HepG2 (cell line): ENCODE data around the gene EHBP1. TPM values are rescaled to one million over a fixed set of nuclear protein-coding genes. Genes with fewer than 3 reads are reported as not detected.

ENCODE experiments used
- ASH2L ChIP-seq: fragments of 300-600, 200-600 bp; sonication (generic); IDR thresholded peaks from 2 replicates; pipeline ENCODE4 v1.7.0; 2017; ENCODE audit warnings: low read depth, mild to moderate bottlenecking, moderate library complexity, mixed read lengths, low read length; ENCODE audit not compliant: insufficient read length
- ATF1 ChIP-seq: IDR thresholded peaks from 2 replicates; pipeline ENCODE4 v1.6.1; 2016; ENCODE audit warnings: mild to moderate bottlenecking, control low read depth
- BCLAF1 ChIP-seq: fragments of 450-650 bp; IDR thresholded peaks from 2 replicates; pipeline ENCODE4 v1.6.1; 2017; ENCODE audit warnings: mild to moderate bottlenecking
- ETS1 ChIP-seq: sonication (generic); formaldehyde crosslinking; IDR thresholded peaks from 2 replicates; pipeline ENCODE4 v1.4.0; 2020; ENCODE audit warnings: missing genetic modification reagents
- HNRNPLL ChIP-seq: fragments of 200-400 bp; formaldehyde crosslinking; IDR thresholded peaks from 2 replicates; pipeline ENCODE4 v1.6.1; 2017; ENCODE audit warnings: mild to moderate bottlenecking, low read depth, low read length; ENCODE audit not compliant: poor library complexity, severe bottlenecking
- IRX3 ChIP-seq: sonication (generic); formaldehyde crosslinking; IDR thresholded peaks from 2 replicates; pipeline ENCODE4 v1.8.1; 2023; ENCODE audit warnings: mild to moderate bottlenecking, low read depth, missing genetic modification reagents, borderline replicate concordance
- POGK ChIP-seq: sonication (generic); formaldehyde crosslinking; conservative IDR thresholded peaks from 2 replicates; pipeline ENCODE4 v1.8.0; 2022; ENCODE audit warnings: mild to moderate bottlenecking, moderate library complexity, missing genetic modification reagents
- POLR2G ChIP-seq: fragments of 200-400 bp; formaldehyde crosslinking; IDR thresholded peaks from 2 replicates; pipeline ENCODE4 v1.6.1; 2018; ENCODE audit warnings: mild to moderate bottlenecking, low read depth, low read length, moderate library complexity
- SAP130 ChIP-seq: IDR thresholded peaks from 2 replicates; pipeline ENCODE4 v1.6.1; 2016; ENCODE audit warnings: low read depth
- TAF15 ChIP-seq: fragments of 200-400 bp; formaldehyde crosslinking; IDR thresholded peaks from one replicate; pipeline ENCODE4 v1.6.1; 2018; ENCODE audit warnings: mild to moderate bottlenecking, low read depth, low read length; ENCODE audit not compliant: poor library complexity, severe bottlenecking
- TEAD2 ChIP-seq: sonication (generic); formaldehyde crosslinking; IDR thresholded peaks from 2 replicates; pipeline ENCODE4 v1.9.0; 2021; ENCODE audit warnings: missing genetic modification reagents
- TMF1 ChIP-seq: sonication (generic); formaldehyde crosslinking; IDR thresholded peaks from 2 replicates; pipeline ENCODE4 v1.8.1; 2022; ENCODE audit warnings: low read depth, missing genetic modification reagents
- USF2 ChIP-seq, 2 experiments: sonication (generic) in 1 of 2; formaldehyde crosslinking in 1 of 2; IDR thresholded peaks; 2 replicates each; pipeline versions ENCODE4 v1.5.1 to v1.6.1; 2011 to 2020; ENCODE audit warnings: borderline replicate concordance in 1 of 2, low read depth in 1 of 2, low read length in 1 of 2, mild to moderate bottlenecking in 1 of 2, missing genetic modification reagents in 1 of 2, moderate library complexity in 1 of 2
- ZFP36L1 ChIP-seq: sonication (generic); formaldehyde crosslinking; IDR thresholded peaks from 2 replicates; pipeline ENCODE4 v1.8.0; 2022; ENCODE audit warnings: mild to moderate bottlenecking, missing genetic modification reagents, moderate library complexity
- ZIK1 ChIP-seq: sonication (generic); formaldehyde crosslinking; IDR thresholded peaks from 2 replicates; pipeline ENCODE4 v1.5.0; 2020; ENCODE audit warnings: mild to moderate bottlenecking, low read depth, missing genetic modification reagents, borderline replicate concordance
- ZNF180 ChIP-seq: sonication (generic); formaldehyde crosslinking; IDR thresholded peaks from 2 replicates; pipeline ENCODE4 v1.4.0; 2020; ENCODE audit warnings: low read depth, missing genetic modification reagents, borderline replicate concordance
- ZNF691 ChIP-seq: sonication (generic); formaldehyde crosslinking; IDR thresholded peaks from 2 replicates; pipeline ENCODE4 v1.4.0; 2020; ENCODE audit warnings: missing genetic modification reagents, low read depth, mild to moderate bottlenecking, borderline replicate concordance
- ZNF749 ChIP-seq: sonication (generic); formaldehyde crosslinking; IDR thresholded peaks from 2 replicates; pipeline ENCODE4 v1.8.0; 2022; ENCODE audit warnings: mild to moderate bottlenecking, missing genetic modification reagents, moderate library complexity, borderline replicate concordance
- polyA plus RNA-seq, 8 experiments: library from polyadenylated mRNA; depleted of rRNA in 3 of 8; stranded (reverse) in 7 of 8; unstranded in 1 of 8; fragments of >200 nt; fragmentation: Illumina TruSeq in 4 of 8; extraction: Trizol in 4 of 8; gene quantifications; 2 replicates each; pipeline versions ENCODE4 v1.2.1 to v1.2.3, GENCODE V29; 2011 to 2016; ENCODE audit warnings: low read depth in 4 of 8, missing spikeins in 1 of 8, mixed read lengths in 1 of 8; ENCODE audit not compliant: insufficient read depth in 1 of 8
- total RNA-seq, 5 experiments: library from RNA; depleted of rRNA; stranded (reverse); fragments of >200 nt; fragmentation: Illumina TruSeq; extraction: Trizol; gene quantifications; 2 replicates each; pipeline ENCODE4 v1.2.3, GENCODE V29; 2016; ENCODE audit warnings: low read depth in 1 of 5

Gene EHBP1
- total and polyA plus RNA-seq, 2 of the 13 experiments (the other 11 are each of a cell fraction or from before 2014, with no cell fraction given), result 93.5 to 146 TPM

GRCh38 chr2:63050334-63051041 lies 345.0 kb downstream of the EHBP1 start, which contains the start of gene OTX1 (continued):
- TF ChIP-seq IRX3 (CRISPR knock-in tag) (no peak), ZNF749 (CRISPR knock-in tag) (0 out of 2 replicates have a peak, but pooled peaks have one; percentile 70), TAF15 (no peak), HNRNPLL (peak; percentile 95), ZNF691 (CRISPR knock-in tag) (peak; percentile 76; the same call in 1 of the 2 replicates), TEAD2 (CRISPR knock-in tag) (0 out of 2 replicates have a peak, but pooled peaks have one; percentile 1), POLR2G (peak; percentile 59), BCLAF1 (no peak), USF2 (IDR thresholded peaks at IDR 0.05; ENCODE audit: low read depth, low read length) (no peak), USF2 (CRISPR knock-in tag; IDR thresholded peaks at IDR 0.05; ENCODE audit: borderline replicate concordance) (0 out of 2 replicates have a peak, but pooled peaks have one; percentile 1), TMF1 (CRISPR knock-in tag) (peak; percentile 93), ATF1 (CRISPR knock-in tag) (peak; percentile 75), ZFP36L1 (CRISPR knock-in tag) (no peak), SAP130 (peak; percentile 66), ZNF180 (CRISPR knock-in tag) (no peak), POGK (CRISPR knock-in tag) (no peak), ASH2L (peak; percentile 92), ETS1 (CRISPR knock-in tag) (no peak), ZIK1 (CRISPR knock-in tag) (0 out of 2 replicates have a peak, but pooled peaks have one; percentile 73)
